CD8-positive, alpha-beta memory T cell (primary cell): Measurements from ENCODE around the gene PDE8B. TPM values are rescaled to one million over a fixed set of nuclear protein-coding genes. Genes with fewer than 3 reads are reported as not detected.
A peak's percentile ranks its signal among the peaks of the same experiment; 100 is the strongest.

Experiments used
- CTCF ChIA-PET: fragments of 350-600 bp; sonication (Branson Sonifier 250); formaldehyde crosslinking; loops from one replicate; lab custom pipeline; 2021; ENCODE audit warnings: antibody characterized with exemption; lab: Charles Lee
- POLR2A ChIA-PET: fragments of 350-600 bp; sonication (Branson Sonifier 250); formaldehyde crosslinking; loops from one replicate; lab custom pipeline; 2021; ENCODE audit warnings: antibody characterized with exemption; lab: Charles Lee
- DNase-seq, 5 donors: peaks; one replicate each; pipeline versions ENCODE4 v3.0.0 to v3.0.0-alpha.2; 2020 to 2022; ENCODE audit warnings: mixed read lengths in 1 of 5
- H3K27ac ChIP-seq: one replicate; pipeline ENCODE4 v1.7.0; 2013; ENCODE audit warnings: low read depth, mild to moderate bottlenecking, low read length, moderate library complexity
- H3K27me3 ChIP-seq: 2 replicates; pipeline ENCODE4 v1.7.0; 2013; ENCODE audit warnings: low read length, mild to moderate bottlenecking; ENCODE audit not compliant: insufficient read depth, poor library complexity, severe bottlenecking
- H3K36me3 ChIP-seq: 2 replicates; pipeline ENCODE4 v1.7.0; 2013; ENCODE audit warnings: mild to moderate bottlenecking, low read length, moderate library complexity; ENCODE audit not compliant: insufficient read depth
- H3K4me1 ChIP-seq: 2 replicates; pipeline ENCODE4 v1.7.0; 2013; ENCODE audit warnings: mild to moderate bottlenecking, low read length, moderate library complexity; ENCODE audit not compliant: insufficient read depth
- H3K4me3 ChIP-seq: 2 replicates; pipeline ENCODE4 v1.7.0; 2013; ENCODE audit warnings: mild to moderate bottlenecking, low read length
- H3K9me3 ChIP-seq: 2 replicates; pipeline ENCODE4 v1.7.0; 2013; ENCODE audit warnings: mild to moderate bottlenecking, low read length
- H3K27ac Mint-ChIP-seq, 8 donors: one replicate each; pipeline ENCODE4 v1.8.0; 2020 to 2021; ENCODE audit warnings: mixed read lengths in 8 of 8, mild to moderate bottlenecking in 6 of 8, inconsistent platforms in 3 of 8, moderate library complexity in 3 of 8
- H3K27me3 Mint-ChIP-seq, 2 donors: one replicate each; pipeline ENCODE4 v1.8.0; 2020 to 2021; ENCODE audit warnings: mixed read lengths in 2 of 2, mild to moderate bottlenecking in 1 of 2, moderate library complexity in 1 of 2
- H3K36me3 Mint-ChIP-seq, 3 donors: one replicate each; pipeline ENCODE4 v1.8.0; 2020 to 2021; ENCODE audit warnings: mixed read lengths in 3 of 3, inconsistent platforms in 1 of 3, mild to moderate bottlenecking in 1 of 3
- H3K4me1 Mint-ChIP-seq, 3 donors: one replicate each; pipeline ENCODE4 v1.8.0; 2020 to 2021; ENCODE audit warnings: mixed read lengths in 3 of 3, inconsistent platforms in 1 of 3, mild to moderate bottlenecking in 1 of 3
- H3K4me3 Mint-ChIP-seq, 7 donors: one replicate each; pipeline ENCODE4 v1.8.0; 2020 to 2021; ENCODE audit warnings: mixed read lengths in 7 of 7, mild to moderate bottlenecking in 6 of 7, moderate library complexity in 4 of 7, inconsistent platforms in 2 of 7
- H3K9me3 Mint-ChIP-seq, 5 donors: one replicate each; pipeline ENCODE4 v1.8.0; 2020 to 2022; ENCODE audit warnings: mixed read lengths in 5 of 5, mild to moderate bottlenecking in 3 of 5, moderate library complexity in 2 of 5, inconsistent platforms in 1 of 5
- polyA plus RNA-seq: library from polyadenylated mRNA; unstranded; fragments of 300-500 nt; fragmentation: Illumina TruSeq; gene quantifications from one replicate; pipeline ENCODE4 v1.2.3, GENCODE V29; 2021
- total RNA-seq, 2 experiments: library from RNA; stranded (reverse); gene quantifications; one replicate each; pipeline ENCODE4 v1.2.3, GENCODE V29; 2021

Gene PDE8B
- total and polyA plus RNA-seq, 3 experiments from 2014 or later = 0.07 TPM; not detected in 2

DNA sequence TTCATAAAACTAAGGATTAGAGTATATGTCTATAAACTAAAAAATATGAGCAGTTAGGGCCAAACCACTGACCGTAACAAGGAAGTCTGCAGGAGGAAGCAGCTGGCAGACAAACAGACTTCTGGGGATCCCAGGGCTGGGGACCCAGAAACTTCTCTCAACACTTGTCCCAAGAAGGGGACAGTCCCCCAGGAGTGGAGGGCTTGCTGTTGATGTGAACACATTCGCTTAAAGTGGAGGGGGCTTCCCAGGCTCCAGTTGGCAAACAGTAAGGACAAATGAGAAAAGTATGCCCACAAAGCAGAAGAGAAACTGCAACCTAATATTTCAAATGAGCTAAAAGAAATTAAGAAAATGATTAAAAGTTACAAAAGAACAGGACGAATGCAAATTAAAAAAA lies 83.7 kb downstream of the PDE8B start:
- H3K36me3 ChIP-seq = no peaks in the 10 kb centered on the region
- no peaks in the 10 kb centered on the region for H3K27me3 ChIP-seq
- no peak for DNase-seq
- H3K27ac Mint-ChIP-seq = no peak overlapping the region
- no peaks in the 10 kb centered on the region for H3K4me1 Mint-ChIP-seq
- no peaks in the 10 kb centered on the region for H3K9me3 Mint-ChIP-seq
- H3K27me3 Mint-ChIP-seq = peaks cover 6 to 54% of the 10 kb centered on the region in 2 donors
- no peak overlapping the region for H3K4me3 Mint-ChIP-seq
- no peak overlapping the region for H3K27ac ChIP-seq
- no peak overlapping the region for H3K4me3 ChIP-seq
- no peaks in the 10 kb centered on the region for H3K36me3 Mint-ChIP-seq
- ChIA-PET CTCF (no interaction called here), POLR2A (no interaction called here)
- H3K4me1 ChIP-seq = no peaks in the 10 kb centered on the region
- no peaks in the 10 kb centered on the region for H3K9me3 ChIP-seq

DNA sequence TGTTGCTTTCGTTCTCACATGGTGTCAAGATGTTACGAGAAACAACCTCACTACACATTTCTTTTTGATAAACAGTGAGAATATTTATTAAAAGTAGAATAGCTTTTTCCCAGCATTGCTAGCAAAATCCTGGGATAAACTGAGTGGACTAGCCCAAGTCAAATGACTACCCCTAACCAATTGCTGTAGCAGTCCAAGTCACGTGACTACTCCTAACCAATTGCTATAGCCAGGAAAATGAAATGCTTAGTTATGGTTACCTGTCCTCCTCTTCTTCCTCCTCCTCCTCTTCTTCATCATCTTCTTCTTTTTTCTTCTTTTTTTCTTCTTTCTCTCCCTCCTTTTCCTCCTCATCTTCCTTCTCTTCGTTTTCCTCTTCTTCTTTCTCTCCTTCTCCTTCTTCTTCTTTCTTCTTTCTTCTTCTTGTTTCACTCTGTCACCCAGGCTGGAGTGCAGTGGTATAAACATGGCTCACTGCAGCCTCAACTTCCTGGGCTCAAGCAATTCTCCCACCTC lies 85.4 kb downstream of the PDE8B start:
- no peaks in the 10 kb centered on the region for H3K4me1 Mint-ChIP-seq
- H3K36me3 ChIP-seq = no peaks in the 10 kb centered on the region
- H3K27ac Mint-ChIP-seq = peak overlapping the region in 1 of 8 donors; percentile 72
- H3K27me3 Mint-ChIP-seq = peaks cover 6 to 46% of the 10 kb centered on the region in 2 donors
- ChIA-PET CTCF (no interaction called here), POLR2A (no interaction called here)
- H3K4me3 ChIP-seq = no peak overlapping the region
- DNase-seq = no peak
- H3K4me3 Mint-ChIP-seq = no peak overlapping the region
- no peaks in the 10 kb centered on the region for H3K9me3 ChIP-seq
- no peaks in the 10 kb centered on the region for H3K36me3 Mint-ChIP-seq
- H3K27me3 ChIP-seq = no peaks in the 10 kb centered on the region
- H3K27ac ChIP-seq = no peak overlapping the region
- no peaks in the 10 kb centered on the region for H3K9me3 Mint-ChIP-seq
- no peaks in the 10 kb centered on the region for H3K4me1 ChIP-seq

DNA sequence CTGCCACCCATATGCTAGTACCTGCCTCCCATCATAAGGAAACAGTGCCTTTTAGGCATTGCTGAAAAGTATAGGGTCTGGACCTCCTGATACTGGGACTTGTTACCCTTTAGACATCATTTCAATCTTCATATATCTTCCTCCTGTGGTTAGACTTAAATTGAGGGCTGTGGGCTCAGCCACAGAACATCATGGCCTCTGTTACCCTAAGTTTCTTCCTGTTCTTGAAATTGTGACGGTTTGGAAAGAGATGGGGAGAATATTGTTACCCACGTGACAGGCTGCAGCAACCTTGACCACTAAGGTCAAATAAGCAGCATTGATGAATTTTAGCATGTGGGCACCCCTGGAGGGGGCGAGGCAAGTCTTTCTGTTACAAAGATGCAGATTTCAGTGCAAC lies 87.7 kb downstream of the PDE8B start:
- POLR2A ChIA-PET = no interaction called here
- H3K27ac Mint-ChIP-seq = no peak overlapping the region
- DNase-seq = no peak
- H3K9me3 Mint-ChIP-seq = peaks cover 0 to 2% (median 0%) of the 10 kb centered on the region in 5 donors
- H3K4me1 Mint-ChIP-seq = no peaks in the 10 kb centered on the region
- H3K4me3 ChIP-seq = no peak overlapping the region
- H3K36me3 Mint-ChIP-seq = no peaks in the 10 kb centered on the region
- H3K4me1 ChIP-seq = no peaks in the 10 kb centered on the region
- peaks cover 9 to 51% of the 10 kb centered on the region in 2 donors for H3K27me3 Mint-ChIP-seq
- no peak overlapping the region for H3K4me3 Mint-ChIP-seq
- CTCF ChIA-PET = no interaction called here
- H3K36me3 ChIP-seq = no peaks in the 10 kb centered on the region
- no peak overlapping the region for H3K27ac ChIP-seq
- H3K9me3 ChIP-seq = no peaks in the 10 kb centered on the region
- H3K27me3 ChIP-seq = no peaks in the 10 kb centered on the region

- Mint-ChIP-seq H3K4me1 (no peaks in the 10 kb centered on the region), H3K4me3 (peak overlapping the region in 1 of 7 donors; percentile 16), H3K9me3 (peaks cover 0 to 2% (median 0%) of the 10 kb centered on the region in 5 donors), H3K27me3 (peaks cover 11 to 41% of the 10 kb centered on the region in 2 donors), H3K36me3 (no peaks in the 10 kb centered on the region), H3K27ac (no peak overlapping the region)
- DNase-seq = no peak
- H3K4me3 ChIP-seq = no peak overlapping the region
- H3K9me3 ChIP-seq = no peaks in the 10 kb centered on the region
- ChIA-PET POLR2A (no interaction called here), CTCF (no interaction called here)
- H3K27me3 ChIP-seq = no peaks in the 10 kb centered on the region
- H3K4me1 ChIP-seq = no peaks in the 10 kb centered on the region
- no peaks in the 10 kb centered on the region for H3K36me3 ChIP-seq
- H3K27ac ChIP-seq = no peak overlapping the region
These were observed 90.0 kb downstream of the PDE8B start for GRCh38 chr5:77300451-77300850.

DNA sequence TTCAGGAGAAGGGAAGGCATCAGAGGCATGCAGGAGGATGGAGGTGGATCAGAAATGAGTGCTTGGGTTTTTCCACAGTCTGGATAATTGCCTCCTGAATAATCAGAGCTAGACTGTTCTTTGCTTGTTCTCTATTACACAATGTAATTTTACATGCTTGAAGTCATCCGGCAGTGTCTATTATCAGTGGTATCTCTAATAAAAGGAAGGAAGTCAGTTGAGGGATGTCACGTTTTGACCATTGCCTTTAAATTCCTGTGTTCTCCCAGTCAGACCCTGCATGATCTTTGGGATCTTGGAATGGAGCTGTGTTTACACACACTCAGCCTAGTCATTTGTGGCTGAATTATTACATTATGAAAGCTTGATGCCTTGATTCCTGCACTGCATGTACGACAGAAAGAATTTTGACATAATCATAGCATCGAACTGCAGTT lies 91.0 kb downstream of the PDE8B start:
- no peaks in the 10 kb centered on the region for H3K9me3 ChIP-seq
- ChIA-PET POLR2A (no interaction called here), CTCF (no interaction called here)
- Mint-ChIP-seq H3K9me3 (peaks cover 0 to 2% (median 0%) of the 10 kb centered on the region in 5 donors), H3K27me3 (peaks cover 11 to 35% of the 10 kb centered on the region in 2 donors), H3K27ac (no peak overlapping the region), H3K4me3 (no peak overlapping the region), H3K4me1 (no peaks in the 10 kb centered on the region), H3K36me3 (no peaks in the 10 kb centered on the region)
- H3K27me3 ChIP-seq = no peaks in the 10 kb centered on the region
- no peak overlapping the region for H3K27ac ChIP-seq
- H3K4me3 ChIP-seq = no peak overlapping the region
- H3K4me1 ChIP-seq = no peaks in the 10 kb centered on the region
- no peaks in the 10 kb centered on the region for H3K36me3 ChIP-seq
- DNase-seq = no peak

GRCh38 chr5:77302247-77302646 lies 91.8 kb downstream of the PDE8B start:
- Mint-ChIP-seq H3K36me3 (no peaks in the 10 kb centered on the region), H3K4me1 (no peaks in the 10 kb centered on the region), H3K27me3 (peaks cover 13 to 27% of the 10 kb centered on the region in 2 donors), H3K4me3 (no peak overlapping the region), H3K27ac (no peak overlapping the region), H3K9me3 (peaks cover 0 to 2% (median 0%) of the 10 kb centered on the region in 5 donors)
- H3K27me3 ChIP-seq = no peaks in the 10 kb centered on the region
- ChIA-PET CTCF (no interaction called here), POLR2A (no interaction called here)
- H3K36me3 ChIP-seq = no peaks in the 10 kb centered on the region
- no peak for DNase-seq
- H3K9me3 ChIP-seq = no peaks in the 10 kb centered on the region
- H3K4me1 ChIP-seq = no peaks in the 10 kb centered on the region
- no peak overlapping the region for H3K27ac ChIP-seq
- H3K4me3 ChIP-seq = no peak overlapping the region

DNA sequence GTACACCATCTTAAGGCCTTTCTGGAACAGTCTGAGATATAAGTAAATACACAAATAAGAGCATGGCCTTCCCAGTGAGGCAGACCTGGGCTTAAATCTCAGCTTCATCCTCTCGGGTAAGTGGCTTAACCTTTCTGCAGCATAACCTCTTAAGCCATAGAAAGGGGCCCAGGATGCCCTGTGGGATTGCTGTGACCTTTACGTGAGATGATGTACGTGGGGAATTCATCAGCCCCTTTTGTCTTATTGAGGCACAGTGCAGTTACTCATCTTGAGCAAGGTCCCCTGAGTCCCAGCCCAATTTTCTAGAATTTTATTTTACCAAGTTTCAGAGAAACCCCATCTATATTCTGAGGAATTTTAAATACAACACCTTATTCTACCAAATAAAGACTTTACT lies 92.2 kb downstream of the PDE8B start:
- no peaks in the 10 kb centered on the region for H3K4me1 ChIP-seq
- ChIA-PET CTCF (no interaction called here), POLR2A (no interaction called here)
- H3K9me3 ChIP-seq = no peaks in the 10 kb centered on the region
- peaks cover 13 to 23% of the 10 kb centered on the region in 2 donors for H3K27me3 Mint-ChIP-seq
- peaks cover 0 to 2% (median 0%) of the 10 kb centered on the region in 5 donors for H3K9me3 Mint-ChIP-seq
- H3K4me1 Mint-ChIP-seq = no peaks in the 10 kb centered on the region
- no peak for DNase-seq
- H3K4me3 Mint-ChIP-seq = no peak overlapping the region
- no peaks in the 10 kb centered on the region for H3K36me3 ChIP-seq
- no peaks in the 10 kb centered on the region for H3K27me3 ChIP-seq
- no peak overlapping the region for H3K27ac Mint-ChIP-seq
- H3K36me3 Mint-ChIP-seq = no peaks in the 10 kb centered on the region
- H3K4me3 ChIP-seq = no peak overlapping the region
- H3K27ac ChIP-seq = no peak overlapping the region

DNA sequence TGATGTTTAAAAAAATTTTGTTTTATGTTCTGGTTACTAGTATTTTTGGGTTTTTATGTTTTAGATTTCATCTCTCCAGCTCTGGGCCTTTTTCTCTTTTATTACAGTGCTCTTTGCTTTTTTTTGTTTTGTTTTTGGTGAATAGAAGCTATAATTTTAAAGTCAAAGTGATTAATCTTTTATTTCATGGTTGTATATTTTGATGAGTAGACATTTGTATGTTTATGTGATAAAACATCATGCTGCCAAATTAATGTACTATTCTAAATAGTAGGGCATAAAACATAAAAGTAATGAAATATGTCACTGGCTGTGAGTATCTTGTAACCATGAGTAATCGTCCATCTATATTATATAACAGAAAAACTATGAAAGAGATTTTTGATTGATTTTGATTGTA lies 93.9 kb downstream of the PDE8B start:
- CTCF ChIA-PET = no interaction called here
- Mint-ChIP-seq H3K4me3 (no peak overlapping the region), H3K36me3 (no peaks in the 10 kb centered on the region), H3K4me1 (no peaks in the 10 kb centered on the region), H3K27me3 (peaks cover 12 to 17% of the 10 kb centered on the region in 2 donors), H3K9me3 (peaks cover 0 to 2% (median 0%) of the 10 kb centered on the region in 5 donors), H3K27ac (no peak overlapping the region)
- Histone ChIP-seq H3K4me1 (no peaks in the 10 kb centered on the region), H3K4me3 (no peak overlapping the region), H3K27me3 (no peaks in the 10 kb centered on the region), H3K36me3 (no peaks in the 10 kb centered on the region), H3K27ac (no peak overlapping the region), H3K9me3 (no peaks in the 10 kb centered on the region)
- POLR2A ChIA-PET = no interaction called here
- no peak for DNase-seq
